Pancreas (tissue), 10 donors: ENCODE data around the gene KASH5. TPM values are rescaled to one million over a fixed set of nuclear protein-coding genes. Genes with fewer than 3 reads are reported as not detected.

Source experiments
- ATAC-seq, 4 donors: fragments of 200-7000 bp; cut with Tn5 transposase; one replicate each; pipeline versions ENCODE4 v1.8.0 to v1.9.1; 2020; ENCODE audit warnings: mild to moderate bottlenecking in 4 of 4, moderate library complexity in 4 of 4
- DNase-seq, 6 donors: peaks; one replicate each; pipeline ENCODE4 v3.0.0-alpha.2; 2020
- FAIRE-seq: peaks from 2 replicates; lab custom pipeline; 2012; peaks lifted over from hg19 to GRCh38; lab: Jason Lieb, UNC
- H3K27ac ChIP-seq, 4 donors: fragments of 200-600 bp; sonication (generic); 1 replicate in 3 of 4; 2 replicates in 1 of 4; pipeline versions ENCODE4 v1.5.0 to v1.8.0; 2020
- H3K27me3 ChIP-seq, 4 donors: fragments of 200-600 bp; one replicate each; pipeline ENCODE4 v1.8.0; 2021
- H3K36me3 ChIP-seq, 3 donors: fragments of 200-600 bp; sonication (generic) in 1 of 3; one replicate each; pipeline versions ENCODE4 v1.5.0 to v1.8.0; 2020 to 2021
- H3K4me1 ChIP-seq, 3 donors: fragments of 200-600 bp; one replicate each; pipeline ENCODE4 v1.8.0; 2021
- H3K4me3 ChIP-seq, 4 donors: fragments of 200-600 bp; sonication (generic) in 2 of 4; one replicate each; pipeline versions ENCODE4 v1.5.0 to v1.8.0; 2020 to 2021
- H3K9me3 ChIP-seq, 4 donors: fragments of 200-600 bp; one replicate each; pipeline ENCODE4 v1.8.0; 2021
- WGBS, 2 donors: extraction: QIAGEN DNeasy Blood & Tissue Kit; methylation state at CpG; one replicate each; pipeline ENCODE4 v1.1.7; 2013; 5-methylcytosine and 5-hydroxymethylcytosine counted together
- intact Hi-C, 3 donors: fragments of 100-400 bp; cut with DNase I; formaldehyde crosslinking; loops; one replicate each; pipeline versions ENCODE4 v1.11.1 to v1.14.2; 2022
- polyA plus RNA-seq, 2 donors: library from polyadenylated mRNA; stranded (reverse); fragments of 200-250 nt; gene quantifications; one replicate each; pipeline ENCODE4 v1.2.3, GENCODE V29; 2013
- total RNA-seq, 6 donors: library from RNA; stranded (reverse); fragmentation: NEBNext Ultra II Directional in 4 of 6; extraction: Animal tissue kit (Norgen Biotek cat#: 25700) in 4 of 6; gene quantifications; one replicate each; pipeline versions ENCODE4 v1.2.1 to v1.2.4, GENCODE V29; 2021 to 2023
- TF ChIP-seq, protein P1 (sequence below), 4 donors: fragments of 200-600 bp; sonication (generic) in 3 of 4; IDR thresholded peaks; one replicate each; pipeline versions ENCODE4 v1.5.0 to v1.8.0; 2021; ENCODE audit warnings: antibody characterized with exemption in 4 of 4
- donor health status: healthy with polysubstance abuse.
- donor health status: DM: no; HTN: no; CAD: no; lungs with moderate emphysema.
- donor health status: DM: no; HTN: no; CAD: no.
- donor health status: control.
- donor health status: control.
- donor health status: Bipolar disorder and iron deficiency.
- donor health status: DM: yes; HTN: yes; CAD: no.
- donor health status: DM: no; HTN: no; CAD: no.
- donor health status: DM: no; HTN: no; CAD: no.
- donor health status: DM: yes; HTN: yes; CAD: no.

Gene KASH5
- total and polyA plus RNA-seq, 8 donors, result 1.2 to 3.3 (median 2.2) TPM

DNA sequence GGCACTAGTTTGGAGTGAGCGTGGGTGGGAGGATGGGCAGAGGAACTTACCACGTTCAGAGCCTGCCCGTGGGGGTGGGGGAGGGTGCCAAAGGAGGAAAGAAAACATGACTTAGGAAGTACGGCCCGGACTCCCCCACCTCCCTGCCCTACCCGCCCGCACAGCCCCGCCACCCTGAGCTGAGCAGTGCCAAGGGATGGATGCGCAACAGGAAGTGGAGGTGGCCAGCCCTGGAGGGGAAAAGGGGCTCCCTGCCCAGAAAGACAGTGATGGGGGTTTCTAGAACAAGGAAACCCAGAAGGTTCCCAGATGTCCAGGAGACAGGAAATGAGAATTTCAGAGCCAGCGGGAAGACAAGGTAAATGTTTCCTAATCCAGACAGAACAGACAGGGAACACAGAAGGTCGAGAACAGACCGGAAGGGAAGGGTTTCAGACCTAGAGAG, 32.1 kb upstream of the KASH5 start:
- FAIRE-seq (no peak), ATAC-seq (peak in 1 of 4 donors; percentile 9), DNase-seq (peak in 1 of 6 donors; percentile 49)
- H3K4me1 ChIP-seq, result no peaks in the 10 kb centered on the region
- TF ChIP-seq, protein P1, sequence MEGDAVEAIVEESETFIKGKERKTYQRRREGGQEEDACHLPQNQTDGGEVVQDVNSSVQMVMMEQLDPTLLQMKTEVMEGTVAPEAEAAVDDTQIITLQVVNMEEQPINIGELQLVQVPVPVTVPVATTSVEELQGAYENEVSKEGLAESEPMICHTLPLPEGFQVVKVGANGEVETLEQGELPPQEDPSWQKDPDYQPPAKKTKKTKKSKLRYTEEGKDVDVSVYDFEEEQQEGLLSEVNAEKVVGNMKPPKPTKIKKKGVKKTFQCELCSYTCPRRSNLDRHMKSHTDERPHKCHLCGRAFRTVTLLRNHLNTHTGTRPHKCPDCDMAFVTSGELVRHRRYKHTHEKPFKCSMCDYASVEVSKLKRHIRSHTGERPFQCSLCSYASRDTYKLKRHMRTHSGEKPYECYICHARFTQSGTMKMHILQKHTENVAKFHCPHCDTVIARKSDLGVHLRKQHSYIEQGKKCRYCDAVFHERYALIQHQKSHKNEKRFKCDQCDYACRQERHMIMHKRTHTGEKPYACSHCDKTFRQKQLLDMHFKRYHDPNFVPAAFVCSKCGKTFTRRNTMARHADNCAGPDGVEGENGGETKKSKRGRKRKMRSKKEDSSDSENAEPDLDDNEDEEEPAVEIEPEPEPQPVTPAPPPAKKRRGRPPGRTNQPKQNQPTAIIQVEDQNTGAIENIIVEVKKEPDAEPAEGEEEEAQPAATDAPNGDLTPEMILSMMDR (IDR thresholded peaks at IDR 0.05), result no peak
- H3K27ac ChIP-seq, result no peak overlapping the region
- intact Hi-C loops, result no loop called here
- peaks cover 0 to 12% (median 0%) of the 10 kb centered on the region in 3 donors for H3K36me3 ChIP-seq
- no peaks in the 10 kb centered on the region for H3K27me3 ChIP-seq
- WGBS, 2 donors, result 78 to 82% methylated on average over 12 of the region's 12 CpGs
- no peaks in the 10 kb centered on the region for H3K9me3 ChIP-seq
- no peak overlapping the region for H3K4me3 ChIP-seq

DNA sequence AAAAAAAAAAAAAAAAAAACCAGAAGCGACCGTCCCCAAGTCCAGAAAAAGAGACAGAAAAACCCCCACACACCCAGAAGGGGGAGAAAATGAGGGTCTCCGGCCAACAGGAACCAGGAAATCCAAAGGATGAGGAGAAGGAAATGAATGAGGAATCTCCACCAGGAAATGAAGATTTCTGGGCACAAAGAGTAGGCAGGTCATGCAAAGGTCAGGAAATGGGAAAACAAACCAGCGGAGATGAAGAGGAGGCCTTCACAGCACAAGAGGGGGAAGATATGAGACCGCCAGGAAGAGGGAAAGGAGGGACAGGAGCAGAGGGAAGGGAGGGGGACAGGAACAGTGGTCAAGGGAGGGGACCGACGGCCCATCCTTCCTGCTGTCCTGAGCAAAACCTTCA, 31.7 kb upstream of the KASH5 start:
- 86 to 89% methylated on average over 5 to 7 of the region's 7 CpGs for WGBS, 2 donors
- Histone ChIP-seq H3K4me3 (no peak overlapping the region), H3K36me3 (peaks cover 0 to 12% (median 0%) of the 10 kb centered on the region in 3 donors), H3K27ac (no peak overlapping the region), H3K4me1 (no peaks in the 10 kb centered on the region), H3K27me3 (no peaks in the 10 kb centered on the region), H3K9me3 (no peaks in the 10 kb centered on the region)
- ATAC-seq, result no peak
- no peak for FAIRE-seq
- DNase-seq, result no peak
- intact Hi-C loops, result no loop called here
- TF ChIP-seq, protein P1 (IDR thresholded peaks at IDR 0.05), result no peak

DNA sequence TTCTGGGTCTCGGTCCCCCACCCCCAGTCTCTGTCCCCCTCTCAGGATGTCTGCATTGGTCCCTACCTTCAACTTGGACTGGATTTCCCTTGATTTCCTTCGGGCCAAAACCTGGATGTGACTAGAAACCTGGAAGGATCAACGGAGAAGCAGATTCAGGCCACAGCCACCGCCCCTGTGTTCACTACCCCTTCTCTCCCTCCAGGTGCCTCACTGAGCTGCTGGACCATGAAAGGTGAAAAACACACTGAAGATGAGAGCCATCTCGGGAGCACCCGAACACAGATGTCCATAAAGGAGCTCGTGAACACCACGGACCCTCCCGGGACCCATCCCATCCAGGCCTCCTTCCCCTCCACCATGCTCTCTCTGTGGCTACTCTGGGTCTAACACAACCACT, 30.9 kb upstream of the KASH5 start:
- intact Hi-C loops, result no loop called here
- H3K27ac ChIP-seq, result no peak overlapping the region

DNA sequence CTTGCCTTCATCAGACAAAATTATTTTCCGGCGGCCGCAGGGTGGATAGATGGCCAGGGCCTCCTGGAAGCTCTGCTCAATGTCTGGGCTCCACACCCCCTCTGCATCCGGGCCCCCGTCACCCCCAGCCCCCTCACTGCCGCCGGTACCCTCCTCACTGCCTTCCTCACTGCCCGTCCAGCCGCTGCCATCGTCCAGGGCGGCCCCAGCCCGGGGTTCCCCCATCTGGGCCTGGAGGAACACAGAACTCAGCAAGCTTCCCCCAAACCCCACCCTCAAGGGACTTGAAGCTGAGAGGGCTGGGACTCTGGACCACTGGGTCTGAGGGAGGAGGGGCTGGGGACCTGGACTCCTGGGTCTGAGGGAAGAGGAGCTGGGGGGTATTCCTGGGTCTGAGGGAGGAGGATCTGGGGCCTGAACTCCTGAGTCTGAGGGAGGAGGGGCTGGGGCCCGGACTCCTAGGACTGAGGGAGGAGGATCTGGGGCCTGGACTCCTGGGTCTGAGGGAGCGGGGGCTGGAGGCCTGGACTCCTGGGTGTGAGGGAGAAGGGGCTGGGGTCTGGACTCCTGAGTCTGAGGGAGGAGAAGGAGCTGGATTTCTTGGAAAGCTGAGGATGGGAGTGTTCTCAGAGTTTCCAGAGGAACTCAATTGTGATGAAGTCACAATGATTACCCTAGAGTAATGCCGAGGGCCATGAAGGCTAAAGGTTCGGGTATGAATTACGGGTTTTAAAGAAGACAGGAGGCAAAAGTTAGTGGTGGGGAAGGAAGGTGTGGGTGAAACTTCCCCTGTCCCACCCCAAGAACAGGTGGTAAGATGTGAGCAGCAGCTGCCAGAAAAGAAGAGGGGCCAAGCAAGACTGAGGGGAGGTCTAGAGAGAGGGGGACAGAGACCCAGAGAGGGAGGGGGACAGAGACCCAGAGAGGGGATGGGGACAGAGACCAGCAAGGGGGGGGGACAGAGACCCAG, 27.9 kb upstream of the KASH5 start:
- Histone ChIP-seq H3K4me1 (peaks cover 0 to 4% (median 0%) of the 10 kb centered on the region in 3 donors), H3K36me3 (peaks cover 0 to under 1% (median 0%) of the 10 kb centered on the region in 3 donors), H3K9me3 (no peaks in the 10 kb centered on the region), H3K27me3 (no peaks in the 10 kb centered on the region), H3K27ac (no peak overlapping the region), H3K4me3 (no peak overlapping the region)
- WGBS, 2 donors, result 83 to 91% methylated on average over 17 of the region's 17 CpGs
- no peak for FAIRE-seq
- TF ChIP-seq, protein P1 (IDR thresholded peaks at IDR 0.05), result no peak
- no peak for ATAC-seq
- intact Hi-C loops, result no loop called here
- DNase-seq, result peak in 1 of 6 donors; percentile 53

More for the DNA sequence above, 30.9 kb upstream of the KASH5 start:
- no peak for ATAC-seq
- H3K4me3 ChIP-seq, result no peak overlapping the region
- peak in 1 of 6 donors; percentile 21 for DNase-seq
- H3K4me1 ChIP-seq, result no peaks in the 10 kb centered on the region
- H3K27me3 ChIP-seq, result no peaks in the 10 kb centered on the region
- FAIRE-seq, result no peak
- no peaks in the 10 kb centered on the region for H3K9me3 ChIP-seq
- 84 to 88% methylated on average over 9 of the region's 9 CpGs for WGBS, 2 donors
- H3K36me3 ChIP-seq, result peaks cover 0 to 12% (median 0%) of the 10 kb centered on the region in 3 donors
- TF ChIP-seq, protein P1 (IDR thresholded peaks at IDR 0.05), result no peak
